Epithelial cell of proximal tubule (primary cell): ENCODE data around the gene MORN1. TPM values are rescaled to one million over a fixed set of nuclear protein-coding genes. Genes with fewer than 3 reads are reported as not detected.

Source experiments
- DNase-seq: peaks from one replicate; pipeline ENCODE4 v3.0.0-alpha.2; 2011; ENCODE audit warnings: low read depth
- H3K4me3 ChIP-seq: 2 replicates; pipeline ENCODE4 v1.5.1; 2011; ENCODE audit warnings: low read depth, mild to moderate bottlenecking, low read length
- CTCF ChIP-seq: conservative IDR thresholded peaks from 2 replicates; pipeline ENCODE4 v1.5.1; 2012; ENCODE audit warnings: low read depth, mild to moderate bottlenecking, low read length
- total RNA-seq: library from RNA; depleted of rRNA; stranded (reverse); fragments of >200 nt; gene quantifications from 2 replicates; pipeline ENCODE4 v1.2.3, GENCODE V29; 2015

Gene MORN1
- total RNA-seq, 1 donor from 2014 or later, result 8.1 TPM

GRCh38 chr1:2383576-2383975, 7.8 kb downstream of the MORN1 start:
- no peak overlapping the region for H3K4me3 ChIP-seq
- no peak for TF ChIP-seq CTCF
- no peak for DNase-seq

- no peak for DNase-seq
- peak; percentile 61 for TF ChIP-seq CTCF
- no peak overlapping the region for H3K4me3 ChIP-seq
Observed at GRCh38 chr1:2382621-2383361, 8.6 kb downstream of the MORN1 start.

GRCh38 chr1:2381741-2382620, 9.4 kb downstream of the MORN1 start:
- no peak for DNase-seq
- no peak overlapping the region for H3K4me3 ChIP-seq
- peak; percentile 85 for TF ChIP-seq CTCF

- DNase-seq, result no peak
- no peak overlapping the region for H3K4me3 ChIP-seq
- no peak for TF ChIP-seq CTCF
Observed at GRCh38 chr1:2380816-2381591, 10.3 kb downstream of the MORN1 start.

- DNase-seq, result no peak
- no peak overlapping the region for H3K4me3 ChIP-seq
- TF ChIP-seq CTCF, result no peak
Observed at GRCh38 chr1:2379733-2380404, 11.5 kb downstream of the MORN1 start.

GRCh38 chr1:2378956-2379732, 12.2 kb downstream of the MORN1 start:
- no peak overlapping the region for H3K4me3 ChIP-seq
- TF ChIP-seq CTCF, result no peak
- DNase-seq, result no peak
